ENCODE measurements around the gene GCFC2.

- no peak for TF ChIP-seq SIN3A (IDR thresholded peaks at IDR 0.05; ENCODE audit: low read depth)
- TF ChIP-seq SP1 (IDR thresholded peaks at IDR 0.05; ENCODE audit: low read depth), result no peak
- TF ChIP-seq YY1 (IDR thresholded peaks at IDR 0.05; ENCODE audit: extremely low read depth, insufficient replicate concordance, low read depth, low read length), result no peak
- no peak for TF ChIP-seq EZH2 (IDR thresholded peaks at IDR 0.05)
- TF ChIP-seq CTCF (IDR thresholded peaks at IDR 0.05 in 2 of 3, conservative IDR thresholded peaks at IDR 0.05 in 1 of 3; ENCODE audit: borderline replicate concordance in 1 of 3, insufficient read depth in 1 of 3, low read depth in 2 of 3, low read length in 2 of 3), result no peak
- no peak for TF ChIP-seq POLR2A (IDR thresholded peaks at IDR 0.05; ENCODE audit: borderline replicate concordance, extremely low read depth, insufficient read depth, insufficient read length)
- no peak for TF ChIP-seq ZFX (IDR thresholded peaks at IDR 0.05)
- no peak for TF ChIP-seq REST (IDR thresholded peaks at IDR 0.05; ENCODE audit: low read depth)
- TF ChIP-seq EGR1 (IDR thresholded peaks at IDR 0.05; ENCODE audit: low read depth), result no peak
- TF ChIP-seq ZBTB33 (IDR thresholded peaks at IDR 0.05; ENCODE audit: extremely low read depth, insufficient replicate concordance, low read length), result no peak
Observed at GRCh38 chr2:75722687-75723086, 12.0 kb upstream of the GCFC2 start.

Data from HCT116 (cell line).